Brain pericyte (primary cell): Measurements from ENCODE around the gene CERS3.

Source experiments
- DNase-seq: peaks from one replicate; pipeline ENCODE4 v3.0.0-alpha.2; 2012; ENCODE audit warnings: low read depth, low spot score

CERS3 gene

DNA sequence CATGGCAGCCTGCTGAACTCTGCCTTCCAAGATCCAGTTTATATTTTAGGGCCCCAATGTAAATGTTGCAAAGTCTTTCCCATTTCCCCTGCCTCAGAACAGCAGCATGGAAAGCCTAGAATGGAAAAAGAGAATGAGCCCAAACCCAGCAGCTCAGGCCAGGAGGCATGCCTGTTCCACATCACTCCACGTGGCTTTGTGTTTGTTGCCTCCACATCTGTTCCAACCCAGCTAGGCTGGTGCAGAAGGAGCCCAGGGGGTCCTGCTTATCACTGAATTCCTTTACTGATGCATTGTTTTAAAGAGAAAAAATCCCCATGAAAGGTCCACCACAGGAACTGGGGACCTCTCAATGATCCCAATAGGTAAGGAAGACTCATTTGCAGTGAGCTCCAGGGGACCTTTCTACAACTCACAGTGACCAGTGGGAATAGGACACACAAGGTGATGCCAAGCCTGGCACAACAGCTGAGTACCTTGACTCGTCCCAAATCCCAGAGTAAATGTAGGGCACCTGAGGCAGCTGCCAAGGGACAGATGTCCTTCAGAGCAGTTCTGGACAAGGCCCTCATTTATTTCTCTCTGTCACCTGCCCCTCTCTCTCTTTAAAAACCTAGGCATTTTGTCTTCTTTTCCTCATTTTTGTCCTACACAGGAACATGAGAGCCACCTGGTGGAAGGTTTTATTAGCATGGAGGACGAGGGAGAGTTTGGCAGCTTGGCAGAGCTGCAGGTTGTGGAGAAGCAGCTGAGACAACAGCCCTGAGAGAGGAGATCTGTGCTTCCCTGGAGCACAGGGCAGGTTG, 145.2 kb downstream of the CERS3 start:
- DNase-seq: no peak

DNA sequence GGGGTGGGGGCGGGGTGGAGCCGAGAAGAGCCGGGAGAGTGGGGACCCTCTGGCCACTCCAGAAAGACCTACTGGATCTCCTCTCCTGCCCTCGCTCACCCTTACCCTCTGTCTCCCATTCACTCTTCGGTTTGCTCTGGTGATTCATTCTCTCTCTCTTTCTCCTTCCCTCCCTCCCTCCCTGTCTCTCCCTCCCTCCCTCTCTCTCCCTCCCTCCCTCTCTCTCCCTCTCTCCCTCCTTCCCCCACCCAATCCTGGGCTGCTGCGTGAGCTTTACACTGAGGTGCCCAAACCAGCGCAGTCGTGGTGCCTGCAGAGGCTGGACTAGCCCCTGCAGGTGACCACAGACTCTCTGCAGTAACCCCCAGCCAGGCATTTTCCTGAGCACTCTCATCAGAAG, 154.8 kb downstream of the CERS3 start:
- DNase-seq: no peak

GRCh38 chr15:100373120-100373896, 155.4 kb downstream of the CERS3 start:
- no peak for DNase-seq

DNA sequence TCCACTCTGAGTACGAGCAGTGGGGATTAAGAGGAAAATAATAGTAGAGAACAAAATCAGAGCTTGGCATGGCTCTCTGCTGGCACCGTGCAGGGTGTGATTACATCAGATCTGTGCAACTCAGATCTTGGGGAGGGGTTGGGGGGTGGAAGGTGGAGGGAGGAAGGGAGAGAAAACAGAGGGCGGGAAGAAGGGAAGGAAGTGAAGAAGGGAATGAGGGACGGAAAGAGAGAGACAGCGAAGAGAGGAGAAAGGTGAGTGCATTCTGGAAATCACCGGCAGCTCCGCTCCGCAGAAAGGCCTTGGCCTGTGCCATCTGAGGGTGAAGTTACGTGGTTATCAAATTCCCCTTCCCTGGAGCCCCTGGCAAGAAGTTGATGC, 156.0 kb downstream of the CERS3 start:
- no peak for DNase-seq

DNA sequence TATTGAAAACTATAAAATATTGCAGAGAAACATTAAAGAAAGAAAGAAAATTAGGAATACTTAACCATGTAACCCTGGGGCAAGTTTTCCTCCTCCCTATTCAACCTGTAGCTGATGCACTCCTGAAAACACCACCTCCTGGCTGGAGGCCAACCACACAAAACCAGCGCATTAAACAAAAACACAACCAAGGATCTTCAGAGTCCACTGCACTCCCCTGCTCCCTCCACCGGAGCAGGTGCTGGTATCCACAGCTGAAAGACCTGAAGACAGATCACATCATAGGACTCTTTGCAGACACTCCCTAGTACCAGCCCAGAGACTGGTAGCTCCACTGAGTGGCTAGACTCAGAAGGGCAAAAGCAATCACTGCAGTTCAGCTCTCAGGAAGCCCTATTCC, 173.4 kb downstream of the CERS3 start:
- no peak for DNase-seq

DNA sequence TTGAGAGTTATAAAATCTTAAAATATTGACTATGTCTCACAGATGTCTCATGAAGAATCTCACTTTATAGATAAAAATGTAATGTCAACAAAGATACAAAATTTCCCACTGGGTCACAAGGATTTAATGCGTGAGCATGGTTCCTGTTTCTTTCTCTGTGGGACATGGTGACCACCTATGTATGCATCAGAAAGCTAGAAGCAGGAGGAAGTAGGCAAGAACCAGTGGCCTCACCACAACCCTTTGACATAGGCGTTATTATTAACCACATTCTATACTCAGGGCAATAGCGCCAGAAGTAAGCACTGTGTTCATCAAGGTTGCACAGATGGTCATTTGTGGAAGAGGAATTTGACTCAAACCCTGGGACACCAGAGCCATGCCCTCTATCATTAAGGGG, 175.3 kb downstream of the CERS3 start:
- no peak for DNase-seq

GRCh38 chr15:100350434-100351226, 178.1 kb downstream of the CERS3 start:
- DNase-seq: no peak
